Activated T-helper 1 cell treated with Interleukin-2 at 50 U/mL for 16 hours (primary cell): ENCODE results near the gene PHAX.
"Not testable (repeated sequence)": the region's sequence is repeated elsewhere in the genome, so short reads cannot be mapped to it uniquely, and the experiment has no call there.

Experiments
- DNase-seq: peaks from one replicate; pipeline ENCODE4 v3.0.0-alpha.2; 2020; ENCODE audit warnings: low read depth

PHAX gene

GRCh38 chr5:126600631-126601511 is at the start of gene PHAX:
PHAX (plus strand) TSS chr5:126600947; CDS start chr5:126600963, 16 bp downstream.
- peak; percentile 64 for DNase-seq

- DNase-seq: no peak
These were observed 48.1 kb upstream of the PHAX start for GRCh38 chr5:126552614-126553013.

GRCh38 chr5:126555101-126555500 is 45.6 kb upstream of the PHAX start:
- DNase-seq: not testable (repeated sequence)

GRCh38 chr5:126561908-126562307 is 38.8 kb upstream of the PHAX start:
- DNase-seq: no peak

GRCh38 chr5:126562823-126563222 is 37.9 kb upstream of the PHAX start:
- DNase-seq: no peak

GRCh38 chr5:126568206-126568755 is 32.5 kb upstream of the PHAX start:
- no peak for DNase-seq

- DNase-seq: no peak
These were observed 25.1 kb upstream of the PHAX start for GRCh38 chr5:126575644-126576043.

- no peak for DNase-seq
These were observed 23.8 kb upstream of the PHAX start for GRCh38 chr5:126576974-126577373.

- no peak for DNase-seq
These were observed 23.3 kb upstream of the PHAX start for GRCh38 chr5:126577415-126577814.

GRCh38 chr5:126579716-126580115 is 21.0 kb upstream of the PHAX start:
- DNase-seq: no peak

GRCh38 chr5:126583761-126584160 is 17.0 kb upstream of the PHAX start:
- no peak for DNase-seq

GRCh38 chr5:126587551-126588390 is 13.0 kb upstream of the PHAX start:
- no peak for DNase-seq

GRCh38 chr5:126589536-126590297 is 11.0 kb upstream of the PHAX start:
- no peak for DNase-seq

- no peak for DNase-seq
These were observed 9.2 kb upstream of the PHAX start for GRCh38 chr5:126591549-126591948.

GRCh38 chr5:126594748-126595485 is 5.8 kb upstream of the PHAX start, which contains the start of gene ALDH7A1:
ALDH7A1 (minus strand) TSS chr5:126595219; CDS start chr5:126595198, 21 bp downstream.
- DNase-seq: peak; percentile 13

- no peak for DNase-seq
These were observed 5.2 kb upstream of the PHAX start for GRCh38 chr5:126595486-126596083.

- no peak for DNase-seq
These were observed 3.6 kb upstream of the PHAX start for GRCh38 chr5:126597156-126597555.

GRCh38 chr5:126599499-126599898 is 1.2 kb upstream of the PHAX start:
- no peak for DNase-seq

GRCh38 chr5:126599971-126600630 is 646 bp upstream of the PHAX start:
- not testable (repeated sequence) for DNase-seq

GRCh38 chr5:126603402-126603991 is 2.8 kb downstream of the PHAX start:
- DNase-seq: no peak
